ENCODE results near the gene ATF3. TPM values are rescaled to one million over a fixed set of nuclear protein-coding genes. Genes with fewer than 3 reads are reported as not detected.
A peak's percentile ranks its signal among the peaks of the same experiment; 100 is the strongest.

Gene ATF3
- total RNA-seq, 2 donors from 2014 or later, result 6.0 to 14.8 TPM

- WGBS, result 96% methylated on average over 4 of the region's 4 CpGs
- Histone ChIP-seq H3K27me3 (replicated peaks; ENCODE audit: insufficient read depth) (no peaks in the 10 kb centered on the region), H3K4me1 (replicated peaks) (no peaks in the 10 kb centered on the region), H3K36me3 (no peaks in the 10 kb centered on the region), H3K27ac (no peak overlapping the region), H3K4me3 (no peak overlapping the region), H3K9me3 (no peaks in the 10 kb centered on the region)
- DNase-seq (ENCODE audit: low spot score), result no peak
- intact Hi-C loops (cut with DNase I), result no loop called here
- TF ChIP-seq CTCF (IDR thresholded peaks at IDR 0.05), result no peak
- no peak for TF ChIP-seq POLR2A (IDR thresholded peaks at IDR 0.05)
- no peak for TF ChIP-seq POLR2AphosphoS5 (IDR thresholded peaks at IDR 0.05)
Measured at GRCh38 chr1:212562771-212563170, 45.8 kb upstream of the ATF3 start.

DNA sequence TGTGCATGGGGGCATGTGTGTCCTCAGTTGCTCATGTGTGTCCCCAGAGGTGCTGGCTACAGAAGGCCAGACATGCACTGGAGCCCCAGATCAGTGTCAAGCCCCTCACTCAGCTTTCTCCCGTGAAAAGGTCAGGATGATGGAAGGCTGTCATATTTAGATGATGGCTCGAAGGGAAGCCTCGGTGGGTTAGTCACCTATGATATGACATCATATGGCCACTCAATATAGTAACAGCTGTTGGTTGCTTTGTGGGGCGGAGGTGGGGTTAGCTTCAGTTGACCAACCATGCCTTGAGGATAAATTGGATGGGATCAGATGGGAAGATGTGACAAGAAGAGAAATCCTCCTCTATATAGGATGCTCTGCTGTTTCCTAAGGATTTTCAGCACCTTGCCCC, 43.5 kb upstream of the ATF3 start:
- H3K27me3 ChIP-seq (replicated peaks; ENCODE audit: insufficient read depth), result no peaks in the 10 kb centered on the region
- DNase-seq (ENCODE audit: low spot score), result no peak
- no peak overlapping the region for H3K27ac ChIP-seq
- H3K36me3 ChIP-seq, result no peaks in the 10 kb centered on the region
- H3K9me3 ChIP-seq, result no peaks in the 10 kb centered on the region
- TF ChIP-seq CTCF (IDR thresholded peaks at IDR 0.05), result no peak
- no peak for TF ChIP-seq POLR2A (IDR thresholded peaks at IDR 0.05)
- TF ChIP-seq POLR2AphosphoS5 (IDR thresholded peaks at IDR 0.05), result no peak
- H3K4me3 ChIP-seq, result no peak overlapping the region
- H3K4me1 ChIP-seq (replicated peaks), result no peaks in the 10 kb centered on the region
- intact Hi-C loops (cut with DNase I), result no loop called here
- WGBS, result 89% methylated on average over 4 of the region's 4 CpGs

DNA sequence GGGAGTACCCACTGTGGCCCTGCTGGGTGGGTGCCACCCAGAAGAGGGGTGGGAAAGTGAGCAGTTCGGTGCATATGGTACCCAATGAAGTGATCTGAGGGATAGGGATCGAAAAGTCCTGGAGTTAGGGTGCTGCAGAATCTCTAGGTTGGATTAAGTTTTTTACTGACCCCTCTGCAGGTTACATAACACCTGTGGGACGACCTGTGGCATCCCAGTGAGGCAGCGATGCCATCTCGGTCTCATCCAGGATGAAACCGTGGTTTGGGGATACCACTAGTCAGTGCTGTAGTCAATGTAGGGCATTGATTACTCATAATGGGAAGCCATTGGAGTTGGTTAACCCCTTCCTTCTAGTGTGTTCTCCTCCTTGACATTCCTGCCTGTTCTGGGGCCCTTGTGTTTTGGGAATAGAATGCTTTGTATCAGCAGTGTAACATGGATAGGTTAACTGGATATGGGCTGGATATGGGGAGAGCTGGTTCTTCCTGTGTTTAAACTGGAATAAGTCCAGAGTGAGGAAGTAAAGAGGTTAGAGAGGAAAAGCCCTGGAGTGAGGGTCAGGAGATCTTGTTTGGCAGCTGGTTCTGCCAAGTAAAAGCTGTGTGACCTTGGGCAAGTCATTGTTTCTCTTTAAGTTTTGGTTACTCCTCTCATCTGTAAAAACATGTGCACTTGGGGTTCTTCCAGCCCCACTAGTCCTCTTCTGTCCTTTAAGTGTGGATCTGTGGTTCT, 42.8 kb upstream of the ATF3 start:
- intact Hi-C loops (cut with DNase I), result no loop called here
- DNase-seq (ENCODE audit: low spot score), result no peak
- no peak overlapping the region for H3K4me3 ChIP-seq
- H3K36me3 ChIP-seq, result no peaks in the 10 kb centered on the region
- TF ChIP-seq CTCF (IDR thresholded peaks at IDR 0.05), result no peak
- no peak for TF ChIP-seq POLR2AphosphoS5 (IDR thresholded peaks at IDR 0.05)
- no peak for TF ChIP-seq POLR2A (IDR thresholded peaks at IDR 0.05)
- H3K4me1 ChIP-seq (replicated peaks), result no peaks in the 10 kb centered on the region
- 85% methylated on average over 6 of the region's 6 CpGs for WGBS
- no peaks in the 10 kb centered on the region for H3K9me3 ChIP-seq
- H3K27me3 ChIP-seq (replicated peaks; ENCODE audit: insufficient read depth), result no peaks in the 10 kb centered on the region
- H3K27ac ChIP-seq, result no peak overlapping the region

DNA sequence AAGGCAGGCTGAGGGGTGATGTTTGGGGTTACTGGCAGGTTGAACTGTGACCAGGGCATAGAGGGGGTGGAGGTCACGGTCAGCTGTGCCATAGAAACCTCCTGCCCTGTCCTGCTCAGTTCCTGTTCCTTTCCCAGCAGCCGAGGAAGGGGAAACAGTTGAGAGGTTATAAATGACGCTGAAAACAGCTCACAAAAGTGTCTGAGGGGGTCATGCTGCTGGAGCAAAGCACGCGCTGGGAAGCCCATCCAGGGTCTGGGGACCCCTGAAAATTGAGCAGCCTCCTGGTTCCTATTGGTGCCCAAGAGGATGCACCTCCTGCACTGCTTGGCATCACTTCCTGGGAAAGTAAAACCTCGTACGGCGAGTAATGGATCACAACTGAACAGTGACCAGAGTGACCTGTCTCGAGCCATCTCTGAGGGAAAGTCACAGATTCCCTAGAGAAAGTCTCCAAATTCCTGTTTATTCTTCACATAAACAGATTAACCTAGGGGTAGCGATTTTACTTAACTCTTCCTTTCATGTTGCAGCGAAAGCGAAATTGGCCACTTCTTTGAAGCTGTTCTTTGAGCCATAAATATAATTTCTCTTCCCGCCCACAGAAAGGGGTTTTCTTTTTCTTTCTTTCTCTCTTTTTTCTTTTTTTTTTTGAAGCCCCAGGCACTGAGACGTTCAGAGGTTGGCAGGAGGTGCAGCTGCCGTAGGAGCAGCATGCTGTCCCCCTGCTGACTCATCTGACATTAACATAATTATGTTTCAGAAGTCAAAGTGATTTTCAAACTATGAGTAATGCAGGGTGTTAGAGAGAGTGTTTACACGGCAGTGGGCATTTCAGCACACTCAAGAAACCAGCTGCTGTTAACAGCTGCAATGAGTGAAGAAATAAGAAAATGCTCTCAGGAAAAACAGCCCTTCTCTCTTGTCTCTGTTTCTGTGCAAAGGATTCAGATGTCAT, 41.8 kb upstream of the ATF3 start:
- intact Hi-C loops (cut with DNase I), result no loop called here
- DNase-seq (ENCODE audit: low spot score), result peak; percentile 40
- H3K27ac ChIP-seq, result peak overlapping the region; percentile 62 to 75
- TF ChIP-seq CTCF (IDR thresholded peaks at IDR 0.05), result peak in 1 of 4 experiments; percentile 8
- peak; percentile 16 for TF ChIP-seq POLR2AphosphoS5 (IDR thresholded peaks at IDR 0.05)
- TF ChIP-seq POLR2A (IDR thresholded peaks at IDR 0.05), result peak; percentile 7
- H3K27me3 ChIP-seq (replicated peaks; ENCODE audit: insufficient read depth), result no peaks in the 10 kb centered on the region
- peak overlapping the region; percentile 32 to 40 for H3K4me3 ChIP-seq
- no peaks in the 10 kb centered on the region for H3K4me1 ChIP-seq (replicated peaks)
- H3K9me3 ChIP-seq, result no peaks in the 10 kb centered on the region
- H3K36me3 ChIP-seq, result no peaks in the 10 kb centered on the region
- 2% methylated on average over 16 of the region's 16 CpGs for whole genome bisulfite sequencing
